ENCODE data around the gene ADAMTS16.

The ADAMTS16 gene, protein sequence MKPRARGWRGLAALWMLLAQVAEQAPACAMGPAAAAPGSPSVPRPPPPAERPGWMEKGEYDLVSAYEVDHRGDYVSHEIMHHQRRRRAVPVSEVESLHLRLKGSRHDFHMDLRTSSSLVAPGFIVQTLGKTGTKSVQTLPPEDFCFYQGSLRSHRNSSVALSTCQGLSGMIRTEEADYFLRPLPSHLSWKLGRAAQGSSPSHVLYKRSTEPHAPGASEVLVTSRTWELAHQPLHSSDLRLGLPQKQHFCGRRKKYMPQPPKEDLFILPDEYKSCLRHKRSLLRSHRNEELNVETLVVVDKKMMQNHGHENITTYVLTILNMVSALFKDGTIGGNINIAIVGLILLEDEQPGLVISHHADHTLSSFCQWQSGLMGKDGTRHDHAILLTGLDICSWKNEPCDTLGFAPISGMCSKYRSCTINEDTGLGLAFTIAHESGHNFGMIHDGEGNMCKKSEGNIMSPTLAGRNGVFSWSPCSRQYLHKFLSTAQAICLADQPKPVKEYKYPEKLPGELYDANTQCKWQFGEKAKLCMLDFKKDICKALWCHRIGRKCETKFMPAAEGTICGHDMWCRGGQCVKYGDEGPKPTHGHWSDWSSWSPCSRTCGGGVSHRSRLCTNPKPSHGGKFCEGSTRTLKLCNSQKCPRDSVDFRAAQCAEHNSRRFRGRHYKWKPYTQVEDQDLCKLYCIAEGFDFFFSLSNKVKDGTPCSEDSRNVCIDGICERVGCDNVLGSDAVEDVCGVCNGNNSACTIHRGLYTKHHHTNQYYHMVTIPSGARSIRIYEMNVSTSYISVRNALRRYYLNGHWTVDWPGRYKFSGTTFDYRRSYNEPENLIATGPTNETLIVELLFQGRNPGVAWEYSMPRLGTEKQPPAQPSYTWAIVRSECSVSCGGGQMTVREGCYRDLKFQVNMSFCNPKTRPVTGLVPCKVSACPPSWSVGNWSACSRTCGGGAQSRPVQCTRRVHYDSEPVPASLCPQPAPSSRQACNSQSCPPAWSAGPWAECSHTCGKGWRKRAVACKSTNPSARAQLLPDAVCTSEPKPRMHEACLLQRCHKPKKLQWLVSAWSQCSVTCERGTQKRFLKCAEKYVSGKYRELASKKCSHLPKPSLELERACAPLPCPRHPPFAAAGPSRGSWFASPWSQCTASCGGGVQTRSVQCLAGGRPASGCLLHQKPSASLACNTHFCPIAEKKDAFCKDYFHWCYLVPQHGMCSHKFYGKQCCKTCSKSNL

DNA sequence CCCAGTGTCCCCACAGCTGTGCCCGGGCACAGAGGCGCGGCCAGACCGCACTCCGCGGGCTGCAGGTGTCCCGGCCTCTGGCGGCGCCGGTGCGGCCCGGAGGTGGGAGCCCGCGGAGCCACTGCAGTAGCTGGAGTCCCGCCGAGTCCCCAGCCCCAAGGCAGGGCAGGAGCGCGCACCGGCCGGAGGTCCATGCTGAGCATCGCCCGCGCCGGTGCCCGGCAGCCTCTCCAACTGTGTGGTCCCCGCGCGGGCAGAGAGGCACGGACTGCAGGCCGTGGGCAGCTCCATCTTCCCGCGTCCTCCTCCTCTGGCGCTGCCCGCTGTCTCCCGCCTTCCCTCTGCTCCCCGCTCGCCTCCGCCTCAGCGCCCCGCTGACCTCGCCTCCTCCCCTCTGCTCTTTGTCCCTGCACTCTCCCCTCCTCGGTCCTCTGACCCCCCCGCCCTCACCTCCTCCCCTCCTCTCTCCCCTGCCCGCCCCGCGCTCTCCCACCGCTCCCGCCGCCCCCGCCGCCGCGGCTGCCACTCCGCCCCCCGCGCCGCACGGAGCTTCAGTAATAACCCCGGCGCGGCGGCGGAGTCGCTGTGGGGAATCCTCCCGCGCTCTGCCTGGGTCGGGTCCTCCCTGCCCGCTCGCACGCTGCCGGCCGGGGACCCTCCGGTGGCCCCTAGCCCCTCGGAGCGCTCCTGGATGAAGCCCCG is at the start of gene ADAMTS16:
Gene ADAMTS16, plus strand, starts transcription at position 554 of the 702 bp plus-strand sequence. Its CDS starts 138 bp downstream, at position 692.
- TF ChIP-seq ZNF8 (CRISPR knock-in tag; IDR thresholded peaks at IDR 0.05) (no peak), RARB (CRISPR knock-in tag; IDR thresholded peaks at IDR 0.05) (no peak), ZNF565 (CRISPR knock-in tag; conservative IDR thresholded peaks at IDR 0.05; ENCODE audit: low read depth) (no peak), ZC3H10 (CRISPR knock-in tag; IDR thresholded peaks at IDR 0.05) (no peak)
- TF ChIP-seq, protein P1, sequence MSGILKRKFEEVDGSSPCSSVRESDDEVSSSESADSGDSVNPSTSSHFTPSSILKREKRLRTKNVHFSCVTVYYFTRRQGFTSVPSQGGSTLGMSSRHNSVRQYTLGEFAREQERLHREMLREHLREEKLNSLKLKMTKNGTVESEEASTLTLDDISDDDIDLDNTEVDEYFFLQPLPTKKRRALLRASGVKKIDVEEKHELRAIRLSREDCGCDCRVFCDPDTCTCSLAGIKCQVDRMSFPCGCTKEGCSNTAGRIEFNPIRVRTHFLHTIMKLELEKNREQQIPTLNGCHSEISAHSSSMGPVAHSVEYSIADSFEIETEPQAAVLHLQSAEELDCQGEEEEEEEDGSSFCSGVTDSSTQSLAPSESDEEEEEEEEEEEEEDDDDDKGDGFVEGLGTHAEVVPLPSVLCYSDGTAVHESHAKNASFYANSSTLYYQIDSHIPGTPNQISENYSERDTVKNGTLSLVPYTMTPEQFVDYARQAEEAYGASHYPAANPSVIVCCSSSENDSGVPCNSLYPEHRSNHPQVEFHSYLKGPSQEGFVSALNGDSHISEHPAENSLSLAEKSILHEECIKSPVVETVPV (CRISPR knock-in tag; IDR thresholded peaks at IDR 0.05), result no peak
- TF ChIP-seq, protein P2, sequence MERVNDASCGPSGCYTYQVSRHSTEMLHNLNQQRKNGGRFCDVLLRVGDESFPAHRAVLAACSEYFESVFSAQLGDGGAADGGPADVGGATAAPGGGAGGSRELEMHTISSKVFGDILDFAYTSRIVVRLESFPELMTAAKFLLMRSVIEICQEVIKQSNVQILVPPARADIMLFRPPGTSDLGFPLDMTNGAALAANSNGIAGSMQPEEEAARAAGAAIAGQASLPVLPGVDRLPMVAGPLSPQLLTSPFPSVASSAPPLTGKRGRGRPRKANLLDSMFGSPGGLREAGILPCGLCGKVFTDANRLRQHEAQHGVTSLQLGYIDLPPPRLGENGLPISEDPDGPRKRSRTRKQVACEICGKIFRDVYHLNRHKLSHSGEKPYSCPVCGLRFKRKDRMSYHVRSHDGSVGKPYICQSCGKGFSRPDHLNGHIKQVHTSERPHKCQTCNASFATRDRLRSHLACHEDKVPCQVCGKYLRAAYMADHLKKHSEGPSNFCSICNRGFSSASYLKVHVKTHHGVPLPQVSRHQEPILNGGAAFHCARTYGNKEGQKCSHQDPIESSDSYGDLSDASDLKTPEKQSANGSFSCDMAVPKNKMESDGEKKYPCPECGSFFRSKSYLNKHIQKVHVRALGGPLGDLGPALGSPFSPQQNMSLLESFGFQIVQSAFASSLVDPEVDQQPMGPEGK (CRISPR knock-in tag; IDR thresholded peaks at IDR 0.05; ENCODE audit: borderline replicate concordance), result no peak
- ATAC-seq, result peak; percentile 26; the same call in 1 of the 3 replicates

DNA sequence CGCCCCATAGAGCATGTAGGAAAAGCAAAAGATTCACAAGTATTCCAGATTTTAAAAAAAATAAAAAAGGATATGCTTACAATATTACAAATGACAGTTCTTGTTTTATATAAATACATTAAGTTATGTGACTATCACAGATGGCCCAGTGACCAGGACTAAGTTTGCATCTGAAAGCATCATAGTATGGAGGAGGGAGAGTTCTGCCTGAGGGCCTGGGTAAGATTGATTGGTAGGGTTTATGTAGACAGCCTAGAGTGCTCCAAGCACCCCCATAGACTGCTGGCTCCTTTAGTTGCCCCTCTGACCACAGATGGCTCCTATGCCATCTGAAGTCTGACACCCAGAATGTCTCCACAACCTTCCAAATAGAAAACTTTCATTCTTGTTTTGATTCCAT is 48.0 kb upstream of the ADAMTS16 start:
- TF ChIP-seq, protein P2 (CRISPR knock-in tag; IDR thresholded peaks at IDR 0.05; ENCODE audit: borderline replicate concordance), result no peak
- TF ChIP-seq TOX (CRISPR knock-in tag; IDR thresholded peaks at IDR 0.05; ENCODE audit: borderline replicate concordance) (no peak), ZNF8 (CRISPR knock-in tag; IDR thresholded peaks at IDR 0.05) (no peak), SNAI2 (CRISPR knock-in tag; IDR thresholded peaks at IDR 0.05) (no peak), ZFP30 (CRISPR knock-in tag; IDR thresholded peaks at IDR 0.05) (no peak), GLIS3 (CRISPR knock-in tag; IDR thresholded peaks at IDR 0.05) (no peak), RARB (CRISPR knock-in tag; IDR thresholded peaks at IDR 0.05) (no peak), ZNF70 (CRISPR knock-in tag; IDR thresholded peaks at IDR 0.05) (no peak), ISL1 (CRISPR knock-in tag; IDR thresholded peaks at IDR 0.05) (no peak), BACH2 (CRISPR knock-in tag; IDR thresholded peaks at IDR 0.05; ENCODE audit: borderline replicate concordance) (no peak)
- TF ChIP-seq, protein P3, sequence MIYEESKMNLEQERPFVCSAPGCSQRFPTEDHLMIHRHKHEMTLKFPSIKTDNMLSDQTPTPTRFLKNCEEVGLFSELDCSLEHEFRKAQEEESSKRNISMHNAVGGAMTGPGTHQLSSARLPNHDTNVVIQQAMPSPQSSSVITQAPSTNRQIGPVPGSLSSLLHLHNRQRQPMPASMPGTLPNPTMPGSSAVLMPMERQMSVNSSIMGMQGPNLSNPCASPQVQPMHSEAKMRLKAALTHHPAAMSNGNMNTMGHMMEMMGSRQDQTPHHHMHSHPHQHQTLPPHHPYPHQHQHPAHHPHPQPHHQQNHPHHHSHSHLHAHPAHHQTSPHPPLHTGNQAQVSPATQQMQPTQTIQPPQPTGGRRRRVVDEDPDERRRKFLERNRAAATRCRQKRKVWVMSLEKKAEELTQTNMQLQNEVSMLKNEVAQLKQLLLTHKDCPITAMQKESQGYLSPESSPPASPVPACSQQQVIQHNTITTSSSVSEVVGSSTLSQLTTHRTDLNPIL (CRISPR knock-in tag; IDR thresholded peaks at IDR 0.05; ENCODE audit: low read depth), result no peak
- TF ChIP-seq, protein P1 (CRISPR knock-in tag; IDR thresholded peaks at IDR 0.05), result no peak
- TF ChIP-seq, protein P4, sequence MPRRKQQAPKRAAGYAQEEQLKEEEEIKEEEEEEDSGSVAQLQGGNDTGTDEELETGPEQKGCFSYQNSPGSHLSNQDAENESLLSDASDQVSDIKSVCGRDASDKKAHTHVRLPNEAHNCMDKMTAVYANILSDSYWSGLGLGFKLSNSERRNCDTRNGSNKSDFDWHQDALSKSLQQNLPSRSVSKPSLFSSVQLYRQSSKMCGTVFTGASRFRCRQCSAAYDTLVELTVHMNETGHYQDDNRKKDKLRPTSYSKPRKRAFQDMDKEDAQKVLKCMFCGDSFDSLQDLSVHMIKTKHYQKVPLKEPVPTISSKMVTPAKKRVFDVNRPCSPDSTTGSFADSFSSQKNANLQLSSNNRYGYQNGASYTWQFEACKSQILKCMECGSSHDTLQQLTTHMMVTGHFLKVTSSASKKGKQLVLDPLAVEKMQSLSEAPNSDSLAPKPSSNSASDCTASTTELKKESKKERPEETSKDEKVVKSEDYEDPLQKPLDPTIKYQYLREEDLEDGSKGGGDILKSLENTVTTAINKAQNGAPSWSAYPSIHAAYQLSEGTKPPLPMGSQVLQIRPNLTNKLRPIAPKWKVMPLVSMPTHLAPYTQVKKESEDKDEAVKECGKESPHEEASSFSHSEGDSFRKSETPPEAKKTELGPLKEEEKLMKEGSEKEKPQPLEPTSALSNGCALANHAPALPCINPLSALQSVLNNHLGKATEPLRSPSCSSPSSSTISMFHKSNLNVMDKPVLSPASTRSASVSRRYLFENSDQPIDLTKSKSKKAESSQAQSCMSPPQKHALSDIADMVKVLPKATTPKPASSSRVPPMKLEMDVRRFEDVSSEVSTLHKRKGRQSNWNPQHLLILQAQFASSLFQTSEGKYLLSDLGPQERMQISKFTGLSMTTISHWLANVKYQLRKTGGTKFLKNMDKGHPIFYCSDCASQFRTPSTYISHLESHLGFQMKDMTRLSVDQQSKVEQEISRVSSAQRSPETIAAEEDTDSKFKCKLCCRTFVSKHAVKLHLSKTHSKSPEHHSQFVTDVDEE (CRISPR knock-in tag; IDR thresholded peaks at IDR 0.05), result no peak
- no peak for ATAC-seq

All from SK-N-SH treated with all-trans-retinoic acid at 6 μM for 48 hours (cell line).